ENCODE results near the gene PACRG.

PACRG gene

GRCh38 chr6:162868397-162868796 is 140.6 kb downstream of the PACRG start:
- DNase-seq: no peak

GRCh38 chr6:162871966-162872365 is 144.2 kb downstream of the PACRG start:
- DNase-seq: no peak

GRCh38 chr6:162873537-162873936 is 145.8 kb downstream of the PACRG start:
- no peak for DNase-seq

DNA sequence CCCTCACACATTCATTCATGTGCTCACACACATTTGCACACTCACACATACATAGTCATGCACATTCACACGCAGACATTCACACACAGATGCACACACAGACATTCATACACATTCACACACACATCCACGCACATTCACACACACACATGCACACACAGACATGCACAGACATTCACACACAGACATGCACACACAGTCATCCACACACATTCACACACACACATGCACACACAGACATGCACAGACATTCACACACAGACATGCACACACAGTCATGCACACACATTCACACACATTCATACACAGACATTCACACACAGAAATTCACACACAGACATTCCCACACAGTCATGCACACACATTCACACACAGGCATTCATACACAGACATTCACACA is 147.3 kb downstream of the PACRG start:
- no peak for DNase-seq

- DNase-seq: no peak
Observed at GRCh38 chr6:162882801-162883481, 155.2 kb downstream of the PACRG start.

GRCh38 chr6:162887981-162888689 is 160.4 kb downstream of the PACRG start:
- no peak for DNase-seq

GRCh38 chr6:162889303-162889702 is 161.5 kb downstream of the PACRG start:
- no peak for DNase-seq

- no peak for DNase-seq
Observed at GRCh38 chr6:162898011-162898410, 170.2 kb downstream of the PACRG start.

GRCh38 chr6:162899148-162899547 is 171.4 kb downstream of the PACRG start:
- DNase-seq: no peak

DNA sequence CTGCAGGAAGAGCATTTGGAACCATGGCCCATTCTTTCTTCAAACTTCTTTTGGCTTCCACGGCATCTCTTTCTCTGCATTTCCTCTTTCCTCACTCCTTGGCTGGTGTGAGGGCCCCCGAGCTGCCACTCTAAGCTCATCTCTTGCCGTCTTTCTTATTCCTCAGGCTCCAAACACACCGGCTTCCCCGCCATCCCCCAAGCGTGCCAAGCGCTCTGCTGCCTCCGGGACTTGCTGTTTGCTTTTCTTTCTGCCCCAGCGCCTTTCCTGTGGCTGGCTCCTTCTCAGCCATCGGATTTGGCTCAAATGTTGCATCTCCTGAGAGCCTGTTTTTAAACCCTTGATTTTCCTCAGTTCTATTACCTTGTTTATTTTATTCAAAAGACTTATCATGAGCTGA is 172.7 kb downstream of the PACRG start:
- no peak for DNase-seq

DNA sequence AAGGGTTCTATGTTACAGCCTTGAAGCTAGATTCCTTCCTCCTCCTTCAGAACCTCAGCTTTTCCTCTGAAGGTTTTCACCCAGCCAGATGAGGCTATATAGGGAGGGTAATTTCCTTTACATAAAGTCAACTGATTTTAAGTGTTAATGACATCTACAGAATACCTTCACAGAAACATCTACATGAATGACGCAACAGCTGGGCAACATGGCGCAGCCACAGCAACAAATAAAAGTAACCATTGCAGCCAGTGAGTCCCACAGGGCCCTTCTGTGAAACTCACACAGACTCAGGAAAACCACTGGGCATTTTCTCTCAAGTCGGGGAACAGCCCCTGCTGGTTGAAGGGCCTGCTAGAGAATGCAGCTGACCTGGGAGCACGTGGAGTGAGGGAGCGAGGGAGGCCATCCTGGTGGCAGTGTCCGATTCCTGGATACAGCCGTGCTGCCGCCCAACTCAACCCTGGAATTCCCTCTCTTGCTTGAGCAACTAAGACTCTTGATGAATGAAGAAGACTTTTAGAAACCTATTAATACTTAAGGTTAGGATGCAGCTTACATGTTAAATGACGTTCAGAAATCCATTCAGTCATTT is 176.4 kb downstream of the PACRG start:
- DNase-seq: no peak

DNA sequence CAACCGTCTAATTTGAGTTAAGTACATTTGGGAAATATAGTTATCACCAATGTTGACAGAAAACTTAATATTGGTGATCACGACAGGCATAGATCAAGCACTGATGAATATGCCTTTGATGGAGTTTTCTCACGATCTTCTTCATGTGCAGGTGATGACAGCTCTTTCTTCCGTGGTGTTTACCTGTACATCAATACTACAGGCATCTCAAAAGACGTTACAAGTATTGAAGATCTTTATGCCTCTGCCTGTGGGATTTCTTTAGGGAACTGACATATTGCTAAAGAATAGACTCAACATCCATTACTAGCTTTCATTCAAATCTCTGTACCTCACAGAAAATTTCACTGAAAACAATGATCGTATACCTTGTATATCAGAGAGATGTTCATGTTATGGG is 178.7 kb downstream of the PACRG start:
- no peak for DNase-seq

GRCh38 chr6:162907876-162908481 is 180.2 kb downstream of the PACRG start:
- peak in 1 of 2 donors; percentile 1 for DNase-seq

- no peak for DNase-seq
Observed at GRCh38 chr6:162913206-162913605, 185.4 kb downstream of the PACRG start.

GRCh38 chr6:162917506-162917905 is 189.7 kb downstream of the PACRG start:
- DNase-seq: no peak

DNA sequence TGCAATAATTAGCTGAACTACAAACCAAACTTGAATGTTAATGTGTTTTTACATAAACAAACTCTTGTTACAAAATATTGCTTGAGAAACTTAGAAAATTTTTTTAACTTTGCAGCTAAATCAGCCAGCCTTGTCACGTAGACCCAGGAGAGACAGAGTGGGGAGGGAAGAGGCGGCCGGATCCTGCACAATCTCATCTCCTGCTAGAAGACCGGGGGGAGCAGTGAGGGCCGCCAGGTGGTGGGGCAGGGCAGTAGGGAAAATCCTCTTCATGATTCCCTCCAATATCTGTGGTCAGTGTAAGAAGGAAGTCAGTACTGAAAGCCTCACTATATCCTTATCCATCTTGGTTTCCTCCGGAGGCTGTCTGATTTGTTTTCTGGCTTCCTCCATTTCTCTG is 193.3 kb downstream of the PACRG start:
- DNase-seq: no peak

- DNase-seq: no peak
Observed at GRCh38 chr6:162921510-162922040, 193.8 kb downstream of the PACRG start.

DNA sequence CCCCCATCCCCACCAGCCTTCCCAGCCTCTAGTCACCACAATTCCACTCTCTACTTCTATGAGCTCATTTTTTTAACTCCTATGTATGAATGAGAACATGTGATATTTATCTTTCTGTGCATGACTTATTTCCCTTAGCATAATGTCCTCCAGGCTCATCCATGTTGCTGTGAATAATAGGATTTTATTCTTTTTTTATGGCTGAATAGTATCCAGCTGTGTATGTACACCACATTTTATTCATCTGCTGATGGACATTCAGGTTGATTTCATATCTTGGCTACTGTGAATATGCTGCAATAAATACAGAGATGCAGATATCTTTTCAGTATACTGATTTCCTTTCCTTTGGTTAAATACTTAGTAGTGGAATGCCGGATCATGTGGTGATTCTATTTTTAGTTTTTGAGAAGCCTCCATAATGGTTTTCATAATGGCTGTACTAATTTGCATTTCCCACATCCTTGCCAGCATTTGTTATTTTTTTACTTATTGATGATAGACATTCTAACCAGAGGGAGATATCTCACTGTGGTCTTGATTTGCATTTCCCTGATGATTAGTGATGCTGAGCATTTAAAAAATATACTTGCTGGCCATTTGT is 194.9 kb downstream of the PACRG start:
- DNase-seq: no peak

- no peak for DNase-seq
Observed at GRCh38 chr6:162934844-162935243, 207.1 kb downstream of the PACRG start.

- DNase-seq: no peak
Observed at GRCh38 chr6:162940426-162940825, 212.7 kb downstream of the PACRG start.

GRCh38 chr6:162941128-162941527 is 213.4 kb downstream of the PACRG start:
- DNase-seq: no peak

DNA sequence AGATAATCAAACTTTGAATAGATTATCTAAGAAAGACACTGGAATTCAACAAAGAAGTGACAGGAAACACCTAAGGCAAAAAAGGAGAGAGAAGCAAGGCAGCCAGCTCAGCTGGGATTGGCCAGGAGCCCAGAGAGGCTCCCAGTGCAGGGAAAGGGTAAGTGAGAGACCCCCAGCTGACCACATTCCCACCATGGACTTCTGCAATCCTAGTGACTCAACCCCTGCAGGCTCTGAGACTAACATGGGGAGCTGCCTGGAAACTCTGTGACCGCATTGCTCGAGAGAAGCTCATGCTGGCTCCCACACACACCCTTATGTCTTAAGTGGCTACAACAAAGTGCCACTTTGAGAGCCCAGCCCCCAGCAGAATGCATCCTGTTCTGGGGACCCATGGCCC is 215.1 kb downstream of the PACRG start:
- no peak for DNase-seq

- no peak for DNase-seq
Observed at GRCh38 chr6:162943369-162943768, 215.6 kb downstream of the PACRG start.
